Measurements from ENCODE around the gene ZNF362.

Gene ZNF362

DNA sequence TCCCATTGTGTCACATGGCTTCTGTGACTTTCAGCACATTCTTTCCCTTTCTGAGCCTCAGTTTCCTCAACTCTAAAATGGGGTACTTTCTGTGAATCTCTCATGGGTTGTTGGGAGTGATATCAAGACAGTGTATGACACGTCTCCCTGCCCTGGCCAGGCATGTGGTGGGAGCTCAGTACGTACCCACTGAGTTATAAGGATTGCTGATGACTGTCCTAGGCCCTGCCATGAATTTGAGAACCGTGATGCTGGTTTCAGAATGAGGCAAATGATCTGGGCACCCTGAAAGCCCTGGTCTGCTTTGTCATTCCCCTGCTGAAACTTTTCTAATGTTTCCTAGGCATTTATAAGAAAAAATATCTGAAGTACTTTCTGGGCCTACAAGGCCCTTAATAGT, 3.6 kb downstream of the ZNF362 start:
- DNase-seq (ENCODE audit: insufficient read length, low spot score) (no peak), FAIRE-seq (no peak)
- no peak for TF ChIP-seq CTCF (IDR thresholded peaks at IDR 0.05; ENCODE audit: insufficient read depth, missing control alignments)

DNA sequence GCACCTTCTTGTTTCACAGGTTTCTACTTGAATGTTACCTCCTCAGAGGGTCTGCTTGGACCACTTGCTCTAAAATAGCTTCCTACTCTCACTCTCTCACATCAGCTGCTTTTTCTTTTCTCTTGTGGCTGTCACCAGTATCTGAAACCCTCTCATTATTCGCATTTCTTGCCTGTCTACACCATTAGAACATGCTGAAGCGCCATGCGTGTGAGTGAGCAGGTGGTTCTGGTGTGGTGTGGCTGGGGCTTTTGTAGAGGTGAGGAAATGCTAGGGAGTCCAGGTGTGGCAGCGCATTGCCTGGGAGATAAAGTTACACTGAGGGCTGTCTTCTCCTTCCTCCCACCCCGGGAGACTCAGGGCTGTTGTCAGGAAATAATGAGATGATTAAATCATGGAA, 4.1 kb downstream of the ZNF362 start:
- TF ChIP-seq CTCF (IDR thresholded peaks at IDR 0.05; ENCODE audit: insufficient read depth, missing control alignments), result no peak
- FAIRE-seq (no peak), DNase-seq (ENCODE audit: insufficient read length, low spot score) (no peak)

DNA sequence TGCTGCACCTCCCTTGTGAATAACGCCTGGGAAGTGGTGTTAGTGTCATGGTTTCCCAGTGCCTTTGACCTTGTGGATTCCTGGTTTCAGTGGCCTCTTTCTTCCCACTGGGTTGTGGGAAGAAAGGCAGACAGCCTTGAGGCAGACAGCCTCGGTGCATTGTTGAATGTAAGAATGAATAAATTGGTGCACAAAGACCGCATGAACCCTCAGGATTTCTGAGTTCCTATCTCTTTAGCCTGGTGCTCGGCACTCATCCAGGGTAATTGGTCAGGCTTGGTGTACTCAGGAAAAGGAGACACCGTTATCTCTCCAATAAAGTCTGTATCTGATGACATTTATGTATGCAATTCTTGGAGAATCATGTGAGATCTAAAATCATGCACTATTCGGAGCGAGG, 5.1 kb downstream of the ZNF362 start:
- FAIRE-seq, result no peak

DNA sequence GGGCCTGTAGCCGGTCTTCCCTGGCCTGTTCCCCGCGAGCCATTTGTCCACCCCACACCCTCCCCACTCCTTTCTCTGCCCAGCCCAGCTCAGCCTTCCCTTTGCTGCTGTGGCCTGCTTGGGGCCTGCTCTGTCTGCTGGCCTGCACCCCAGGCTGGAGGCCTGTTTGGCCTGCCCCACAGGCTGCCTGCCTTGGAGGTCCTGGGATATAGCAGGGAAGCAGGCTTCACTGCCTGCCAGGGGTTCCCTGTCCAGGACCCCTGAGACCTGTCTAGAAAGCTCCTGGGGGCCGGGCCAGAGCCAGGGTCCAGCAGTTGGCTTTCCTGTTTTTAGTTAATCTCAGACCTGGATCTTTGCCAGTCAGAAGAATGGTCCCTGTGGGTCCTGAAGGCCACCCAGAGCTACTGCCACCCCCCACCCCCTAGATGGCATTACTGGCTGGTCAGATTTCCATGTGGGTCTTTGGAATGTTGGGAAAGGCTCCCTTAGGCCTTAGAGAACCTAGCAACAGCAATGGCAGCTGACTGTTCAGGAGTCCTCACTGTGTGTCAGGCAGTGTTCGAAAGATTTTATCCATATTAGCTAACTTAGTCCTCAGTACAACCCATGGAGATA, 7.7 kb downstream of the ZNF362 start:
- DNase-seq (ENCODE audit: insufficient read length, low spot score) (no peak), FAIRE-seq (no peak)
- TF ChIP-seq CTCF (IDR thresholded peaks at IDR 0.05; ENCODE audit: insufficient read depth, missing control alignments), result no peak

More for the DNA sequence above, 5.1 kb downstream of the ZNF362 start:
- TF ChIP-seq CTCF (IDR thresholded peaks at IDR 0.05; ENCODE audit: insufficient read depth, missing control alignments), result no peak
- no peak for DNase-seq (ENCODE audit: insufficient read length, low spot score)

GRCh38 chr1:33265780-33266605, 9.7 kb downstream of the ZNF362 start:
- FAIRE-seq, result no peak
- no peak for DNase-seq (ENCODE audit: insufficient read length, low spot score)
- no peak for TF ChIP-seq CTCF (IDR thresholded peaks at IDR 0.05; ENCODE audit: insufficient read depth, missing control alignments)

- no peak for TF ChIP-seq CTCF (IDR thresholded peaks at IDR 0.05; ENCODE audit: insufficient read depth, missing control alignments)
- FAIRE-seq (no peak), DNase-seq (ENCODE audit: insufficient read length, low spot score) (no peak)
Observed at GRCh38 chr1:33266766-33267165, 10.5 kb downstream of the ZNF362 start.
